ENCODE measurements around the gene TRA2A.

Gene TRA2A

GRCh38 chr7:23467806-23468525, 63.8 kb downstream of the TRA2A start:
- Histone ChIP-seq H3K4me3 (ENCODE audit: low read depth, low read length) (no peak overlapping the region), H3K36me3 (ENCODE audit: control insufficient read depth, insufficient read depth, low read length) (no peaks in the 10 kb centered on the region), H3K9me3 (ENCODE audit: control insufficient read depth, low read length) (peaks cover 5% of the 10 kb centered on the region), H3K27ac (no peak overlapping the region), H3K4me2 (ENCODE audit: low read length) (no peak overlapping the region), H3K79me2 (no peaks in the 10 kb centered on the region), H2AFZ (no peak overlapping the region), H3K4me1 (no peaks in the 10 kb centered on the region), H3K9ac (no peak overlapping the region), H3K27me3 (ENCODE audit: control insufficient read depth, insufficient read depth, low read length) (peaks cover 25% of the 10 kb centered on the region)
- no peak for TF ChIP-seq CTCF (IDR thresholded peaks at IDR 0.05)

GRCh38 chr7:23467291-23467805, 64.4 kb downstream of the TRA2A start:
- Histone ChIP-seq H3K9me3 (ENCODE audit: control insufficient read depth, low read length) (peaks cover 5% of the 10 kb centered on the region), H2AFZ (no peak overlapping the region), H3K36me3 (ENCODE audit: control insufficient read depth, insufficient read depth, low read length) (no peaks in the 10 kb centered on the region), H3K27ac (no peak overlapping the region), H3K4me1 (no peaks in the 10 kb centered on the region), H3K79me2 (no peaks in the 10 kb centered on the region), H3K4me3 (ENCODE audit: low read depth, low read length) (no peak overlapping the region), H3K9ac (no peak overlapping the region), H3K27me3 (ENCODE audit: control insufficient read depth, insufficient read depth, low read length) (peaks cover 25% of the 10 kb centered on the region), H3K4me2 (ENCODE audit: low read length) (no peak overlapping the region)
- no peak for TF ChIP-seq CTCF (IDR thresholded peaks at IDR 0.05)

- Histone ChIP-seq H3K27ac (no peak overlapping the region), H3K36me3 (ENCODE audit: control insufficient read depth, insufficient read depth, low read length) (no peaks in the 10 kb centered on the region), H2AFZ (no peak overlapping the region), H3K4me1 (no peaks in the 10 kb centered on the region), H3K9me3 (ENCODE audit: control insufficient read depth, low read length) (no peaks in the 10 kb centered on the region), H3K4me2 (ENCODE audit: low read length) (no peak overlapping the region), H3K27me3 (ENCODE audit: control insufficient read depth, insufficient read depth, low read length) (peaks cover 13% of the 10 kb centered on the region), H3K4me3 (ENCODE audit: low read depth, low read length) (no peak overlapping the region), H3K79me2 (no peaks in the 10 kb centered on the region), H3K9ac (no peak overlapping the region)
- no peak for TF ChIP-seq CTCF (IDR thresholded peaks at IDR 0.05)
These were observed 68.9 kb downstream of the TRA2A start for GRCh38 chr7:23462846-23463245.

DNA sequence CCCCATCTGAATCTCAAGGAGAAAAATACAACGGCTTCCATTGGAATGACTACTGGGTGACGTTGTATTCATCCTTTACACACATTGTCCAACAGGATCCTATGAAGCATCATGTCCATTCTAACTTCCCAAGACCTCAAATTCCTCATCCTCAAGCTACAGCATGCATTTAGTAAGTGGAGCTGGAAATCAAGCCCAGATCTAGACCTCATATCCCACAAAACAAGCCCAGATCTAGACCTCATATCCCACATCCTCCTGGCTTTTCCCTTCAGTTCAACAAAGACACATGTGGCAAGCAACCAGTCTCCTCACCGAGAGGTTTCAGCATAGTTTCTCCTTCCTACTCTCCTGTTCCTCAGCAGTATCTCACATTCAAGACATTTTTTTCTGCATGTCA, 73.7 kb downstream of the TRA2A start:
- no peaks in the 10 kb centered on the region for H3K9me3 ChIP-seq (ENCODE audit: control insufficient read depth, low read length)
- no peak for TF ChIP-seq CTCF (IDR thresholded peaks at IDR 0.05)
- H3K4me3 ChIP-seq (ENCODE audit: low read depth, low read length): no peak overlapping the region
- no peaks in the 10 kb centered on the region for H3K27me3 ChIP-seq (ENCODE audit: control insufficient read depth, insufficient read depth, low read length)
- no peaks in the 10 kb centered on the region for H3K4me1 ChIP-seq
- no peak overlapping the region for H3K4me2 ChIP-seq (ENCODE audit: low read length)
- H2AFZ ChIP-seq: no peak overlapping the region
- no peak overlapping the region for H3K27ac ChIP-seq
- H3K79me2 ChIP-seq: no peaks in the 10 kb centered on the region
- H3K9ac ChIP-seq: no peak overlapping the region
- H3K36me3 ChIP-seq (ENCODE audit: control insufficient read depth, insufficient read depth, low read length): no peaks in the 10 kb centered on the region

GRCh38 chr7:23456093-23456492, 75.7 kb downstream of the TRA2A start:
- TF ChIP-seq CTCF (IDR thresholded peaks at IDR 0.05): no peak
- H3K27me3 ChIP-seq (ENCODE audit: control insufficient read depth, insufficient read depth, low read length): no peaks in the 10 kb centered on the region

More at GRCh38 chr7:23456093-23456492, 75.7 kb downstream of the TRA2A start:
- no peak overlapping the region for H3K27ac ChIP-seq
- H3K4me2 ChIP-seq (ENCODE audit: low read length): no peak overlapping the region
- no peak overlapping the region for H3K9ac ChIP-seq
- H3K36me3 ChIP-seq (ENCODE audit: control insufficient read depth, insufficient read depth, low read length): no peaks in the 10 kb centered on the region
- no peaks in the 10 kb centered on the region for H3K4me1 ChIP-seq
- no peaks in the 10 kb centered on the region for H3K9me3 ChIP-seq (ENCODE audit: control insufficient read depth, low read length)
- H2AFZ ChIP-seq: no peak overlapping the region
- no peaks in the 10 kb centered on the region for H3K79me2 ChIP-seq
- no peak overlapping the region for H3K4me3 ChIP-seq (ENCODE audit: low read depth, low read length)

Data from parathyroid adenoma (tissue), 2 donors.